Left lung (tissue), 10 donors: ENCODE data around the gene NAT14. TPM values are rescaled to one million over a fixed set of nuclear protein-coding genes. Genes with fewer than 3 reads are reported as not detected.

Source experiments
- ATAC-seq: fragments of 200-7000 bp; cut with Tn5 transposase; one replicate; pipeline ENCODE4 v1.9.1; 2020; ENCODE audit warnings: moderate library complexity
- DNase-seq, 4 donors: peaks; one replicate each; pipeline ENCODE4 v3.0.0-alpha.2; 2013 to 2020
- H3K27ac ChIP-seq, 2 donors: fragments of 200-600 bp; sonication (generic) in 1 of 2; one replicate each; pipeline versions ENCODE4 v1.5.0 to v1.8.0; 2020 to 2021
- H3K27me3 ChIP-seq, 2 donors: fragments of 200-600 bp; sonication (generic) in 1 of 2; one replicate each; pipeline versions ENCODE4 v1.5.0 to v1.8.0; 2020 to 2021
- H3K36me3 ChIP-seq, 2 donors: fragments of 200-600 bp; sonication (generic) in 1 of 2; one replicate each; pipeline versions ENCODE4 v1.5.0 to v1.8.0; 2020 to 2021
- H3K4me1 ChIP-seq, 2 donors: fragments of 200-600 bp; one replicate each; pipeline ENCODE4 v1.8.0; 2021
- H3K4me3 ChIP-seq, 2 donors: fragments of 200-600 bp; sonication (generic) in 1 of 2; one replicate each; pipeline versions ENCODE4 v1.5.0 to v1.8.0; 2020 to 2021; ENCODE audit warnings: mild to moderate bottlenecking in 1 of 2
- H3K9me3 ChIP-seq, 2 donors: fragments of 200-600 bp; sonication (generic) in 1 of 2; one replicate each; pipeline versions ENCODE4 v1.5.0 to v1.8.0; 2020 to 2021
- intact Hi-C, 2 donors: fragments of 100-400 bp; cut with DNase I; formaldehyde crosslinking; loops; one replicate each; pipeline versions ENCODE4 v1.11.2 to v1.14.2; 2022
- polyA plus RNA-seq, 6 donors: library from polyadenylated mRNA; unstranded; fragments of 120-200 nt; gene quantifications; one replicate each; pipeline ENCODE4 v1.2.1, GENCODE V29; 2013; ENCODE audit not compliant: insufficient read length in 6 of 6
- total RNA-seq, 2 donors: library from RNA; stranded (reverse); fragmentation: NEBNext Ultra II Directional; extraction: Animal tissue kit (Norgen Biotek cat#: 25700); gene quantifications; one replicate each; pipeline ENCODE4 v1.2.1, GENCODE V29; 2021
- TF ChIP-seq, protein P1 (sequence below), 2 donors: fragments of 200-600 bp; sonication (generic) in 1 of 2; IDR thresholded peaks; one replicate each; pipeline versions ENCODE4 v1.5.0 to v1.8.0; 2021; ENCODE audit warnings: antibody characterized with exemption in 2 of 2
- donor health status: DM: no; HTN: yes; CAD: no.
- donor health status: DM: no; HTN: no; CAD: no.

NAT14 gene
- total and polyA plus RNA-seq, 8 donors: 22.9 to 46.6 (median 38.2) TPM

GRCh38 chr19:55443045-55443823, 41.8 kb upstream of the NAT14 start, which contains the start of gene SHISA7:
SHISA7 (minus strand) TSS chr19:55443300; CDS start chr19:55442863, 437 bp downstream.
- no peak for ATAC-seq

DNA sequence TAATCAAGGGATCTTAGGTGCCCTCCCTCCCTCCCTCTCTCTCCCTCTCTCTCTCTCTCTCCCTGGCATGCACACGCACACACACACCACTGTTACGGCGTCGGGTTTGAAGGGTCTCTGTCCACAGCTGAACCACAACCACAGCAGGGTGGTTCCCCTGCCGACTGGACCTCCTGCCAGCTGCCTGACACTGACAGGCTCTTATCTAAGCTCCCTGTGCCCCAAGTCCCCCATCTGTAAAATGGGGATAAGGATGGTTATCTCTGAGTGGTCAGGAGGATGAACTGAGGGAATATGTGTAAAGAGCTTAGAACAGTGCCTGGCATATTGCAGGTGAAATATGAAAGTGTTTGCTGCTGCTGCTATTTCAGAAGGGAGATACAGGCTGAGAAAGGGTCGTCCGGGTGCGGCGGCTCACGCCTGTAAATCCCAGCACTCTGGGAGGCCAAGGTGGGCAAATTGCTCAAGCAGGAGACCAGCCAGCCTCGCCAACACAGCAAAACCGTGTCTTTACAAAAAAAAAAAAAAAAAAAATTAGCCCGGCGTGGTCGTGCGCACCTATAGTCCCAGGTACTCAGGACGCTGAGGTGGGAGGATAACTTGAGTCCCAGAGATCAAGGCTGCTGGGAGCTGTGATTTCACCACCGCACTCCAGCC, 41.0 kb upstream of the NAT14 start:
- Histone ChIP-seq H3K36me3 (no peaks in the 10 kb centered on the region), H3K9me3 (no peaks in the 10 kb centered on the region), H3K27ac (no peak overlapping the region), H3K4me1 (peaks cover 0 to 13% of the 10 kb centered on the region in 2 donors), H3K4me3 (no peak overlapping the region), H3K27me3 (peaks cover 55 to 89% of the 10 kb centered on the region in 2 donors)
- DNase-seq: no peak
- ATAC-seq: no peak
- intact Hi-C loops: no loop called here
- TF ChIP-seq, protein P1, sequence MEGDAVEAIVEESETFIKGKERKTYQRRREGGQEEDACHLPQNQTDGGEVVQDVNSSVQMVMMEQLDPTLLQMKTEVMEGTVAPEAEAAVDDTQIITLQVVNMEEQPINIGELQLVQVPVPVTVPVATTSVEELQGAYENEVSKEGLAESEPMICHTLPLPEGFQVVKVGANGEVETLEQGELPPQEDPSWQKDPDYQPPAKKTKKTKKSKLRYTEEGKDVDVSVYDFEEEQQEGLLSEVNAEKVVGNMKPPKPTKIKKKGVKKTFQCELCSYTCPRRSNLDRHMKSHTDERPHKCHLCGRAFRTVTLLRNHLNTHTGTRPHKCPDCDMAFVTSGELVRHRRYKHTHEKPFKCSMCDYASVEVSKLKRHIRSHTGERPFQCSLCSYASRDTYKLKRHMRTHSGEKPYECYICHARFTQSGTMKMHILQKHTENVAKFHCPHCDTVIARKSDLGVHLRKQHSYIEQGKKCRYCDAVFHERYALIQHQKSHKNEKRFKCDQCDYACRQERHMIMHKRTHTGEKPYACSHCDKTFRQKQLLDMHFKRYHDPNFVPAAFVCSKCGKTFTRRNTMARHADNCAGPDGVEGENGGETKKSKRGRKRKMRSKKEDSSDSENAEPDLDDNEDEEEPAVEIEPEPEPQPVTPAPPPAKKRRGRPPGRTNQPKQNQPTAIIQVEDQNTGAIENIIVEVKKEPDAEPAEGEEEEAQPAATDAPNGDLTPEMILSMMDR (IDR thresholded peaks at IDR 0.05): no peak

More at GRCh38 chr19:55443045-55443823, 41.8 kb upstream of the NAT14 start, which contains the start of gene SHISA7:
- H3K4me1 ChIP-seq: peaks cover 0 to 13% of the 10 kb centered on the region in 2 donors
- TF ChIP-seq, protein P1 (IDR thresholded peaks at IDR 0.05): no peak
- H3K4me3 ChIP-seq: no peak within 1 kb of the TSS
- H3K9me3 ChIP-seq: no peaks in the 10 kb centered on the region
- H3K27me3 ChIP-seq: peaks cover 60 to 96% of the 10 kb centered on the region in 2 donors
- H3K36me3 ChIP-seq: no peaks in the 10 kb centered on the region
- H3K27ac ChIP-seq: no peak within 1 kb of the TSS
- intact Hi-C loops: no loop called here
- no peak for DNase-seq

DNA sequence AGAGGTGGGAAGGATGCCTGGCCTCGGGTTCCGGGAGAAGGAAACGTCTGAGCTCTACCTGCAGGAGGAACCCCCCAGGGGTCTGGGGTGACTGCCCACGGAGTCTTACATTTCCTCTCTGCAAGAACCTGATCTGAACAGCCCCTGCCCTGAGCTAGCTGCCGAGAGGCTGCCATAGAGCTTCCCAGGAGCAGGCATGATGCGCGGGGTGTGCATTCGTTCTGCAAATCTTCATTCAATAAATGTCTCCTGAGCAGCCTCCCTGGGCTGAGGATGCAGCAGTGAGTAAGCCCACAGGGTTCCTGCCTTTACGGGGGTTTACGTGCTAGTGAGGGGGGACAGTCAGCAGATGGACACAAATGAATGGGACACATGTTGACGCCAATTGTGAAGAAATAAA, 40.3 kb upstream of the NAT14 start:
- peaks cover 52 to 88% of the 10 kb centered on the region in 2 donors for H3K27me3 ChIP-seq

DNA sequence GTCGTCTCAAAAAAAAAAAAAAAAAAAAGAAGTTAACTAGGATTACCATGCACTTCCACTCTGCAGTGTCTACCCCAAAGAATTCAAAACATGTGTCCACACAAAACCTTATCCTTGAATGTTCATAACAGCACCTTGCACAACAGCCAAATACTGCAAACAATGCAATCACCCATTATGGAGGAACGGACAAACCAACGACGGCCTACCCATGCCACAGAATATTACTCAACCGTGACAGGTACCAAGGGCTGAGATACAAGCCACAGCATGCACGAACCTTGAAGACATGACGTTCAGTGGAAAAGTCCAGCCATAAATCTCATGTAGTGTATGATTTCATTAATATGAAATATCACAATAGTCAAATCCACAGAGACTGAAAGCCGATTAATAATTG, 38.9 kb upstream of the NAT14 start:
- Histone ChIP-seq H3K36me3 (no peaks in the 10 kb centered on the region), H3K4me3 (no peak overlapping the region), H3K27ac (no peak overlapping the region), H3K27me3 (peaks cover 42 to 82% of the 10 kb centered on the region in 2 donors), H3K4me1 (peaks cover 0 to 5% of the 10 kb centered on the region in 2 donors), H3K9me3 (no peaks in the 10 kb centered on the region)
- intact Hi-C loops: no loop called here
- ATAC-seq (no peak), DNase-seq (no peak)
- TF ChIP-seq, protein P1 (IDR thresholded peaks at IDR 0.05): no peak

More for the DNA sequence above, 40.3 kb upstream of the NAT14 start:
- intact Hi-C loops: no loop called here
- no peaks in the 10 kb centered on the region for H3K9me3 ChIP-seq
- DNase-seq (no peak), ATAC-seq (no peak)
- no peak overlapping the region for H3K27ac ChIP-seq
- TF ChIP-seq, protein P1 (IDR thresholded peaks at IDR 0.05): no peak
- no peak overlapping the region for H3K4me3 ChIP-seq
- H3K4me1 ChIP-seq: peaks cover 0 to 13% of the 10 kb centered on the region in 2 donors
- no peaks in the 10 kb centered on the region for H3K36me3 ChIP-seq
